Stomach (tissue), 9 donors: Measurements from ENCODE around the gene XCL1. TPM values are rescaled to one million over a fixed set of nuclear protein-coding genes. Genes with fewer than 3 reads are reported as not detected.

Experiments
- DNase-seq, 2 donors: peaks; one replicate each; pipeline versions ENCODE4 v3.0.0 to v3.0.0-alpha.2; 2013 to 2019
- H3K27ac ChIP-seq, 5 donors: fragments of 200-600 bp in 4 of 5; sonication (generic) in 4 of 5; one replicate each; pipeline ENCODE4 v1.5.1; 2013 to 2019; ENCODE audit warnings: mild to moderate bottlenecking in 1 of 5, moderate library complexity in 1 of 5
- H3K27me3 ChIP-seq, 3 donors: fragments of 200-600 bp; sonication (generic); one replicate each; pipeline ENCODE4 v1.5.1; 2017 to 2019; ENCODE audit warnings: mixed run types in 1 of 3
- H3K36me3 ChIP-seq, 4 donors: fragments of 200-600 bp; sonication (generic); 1 replicate in 3 of 4; 2 replicates in 1 of 4; pipeline ENCODE4 v1.5.1; 2016 to 2019
- H3K4me1 ChIP-seq, 4 donors: fragments of 200-600 bp; sonication (generic); one replicate each; pipeline ENCODE4 v1.5.1; 2016 to 2019
- H3K4me3 ChIP-seq, 4 donors: fragments of 200-600 bp; sonication (generic) in 3 of 4; one replicate each; pipeline ENCODE4 v1.5.1; 2016 to 2019; ENCODE audit warnings: mild to moderate bottlenecking in 1 of 4
- H3K9me3 ChIP-seq, 4 donors: fragments of 200-600 bp; sonication (generic); one replicate each; pipeline ENCODE4 v1.5.1; 2016 to 2019
- CTCF ChIP-seq, 7 experiments: fragments of 450-650 bp in 4 of 7; fragments of 200-600 bp in 3 of 7; sonication (generic) in 3 of 7; IDR thresholded peaks; one replicate each; pipeline ENCODE4 v1.5.1; 2016 to 2019; ENCODE audit warnings: antibody characterized with exemption in 7 of 7, control low read depth in 2 of 7, mild to moderate bottlenecking in 1 of 7
- EP300 ChIP-seq: sonication (generic); formaldehyde crosslinking; IDR thresholded peaks from one replicate; pipeline ENCODE4 v1.6.1; 2017; ENCODE audit warnings: antibody characterized with exemption
- POLR2A ChIP-seq, 4 donors: fragments of 450-650 bp; IDR thresholded peaks; one replicate each; pipeline ENCODE4 v1.6.1; 2016; ENCODE audit warnings: antibody characterized with exemption in 4 of 4, control low read depth in 2 of 4, mild to moderate bottlenecking in 1 of 4, moderate library complexity in 1 of 4
- POLR2AphosphoS5 ChIP-seq, 3 donors: sonication (generic); formaldehyde crosslinking; IDR thresholded peaks; one replicate each; pipeline ENCODE4 v1.6.1; 2016; ENCODE audit warnings: antibody characterized with exemption in 3 of 3
- WGBS, 5 donors: extraction: QIAGEN DNeasy Blood & Tissue Kit in 3 of 5; methylation state at CpG; one replicate each; pipeline versions ENCODE4 v1.1.5 to v1.1.7; 2013 to 2018; 5-methylcytosine and 5-hydroxymethylcytosine counted together
- intact Hi-C: fragments of 100-400 bp; cut with DNase I; formaldehyde crosslinking; loops from one replicate; pipeline ENCODE4 v1.15.1; 2023; ENCODE audit warnings: low total_unique reads
- polyA plus RNA-seq, 3 donors: library from polyadenylated mRNA; stranded (reverse); fragments of 200-250 nt; gene quantifications; one replicate each; pipeline ENCODE4 v1.2.3, GENCODE V29; 2013
- total RNA-seq, 5 donors: library from RNA; depleted of rRNA; stranded (reverse); fragments of >200 nt; gene quantifications; one replicate each; pipeline versions ENCODE4 v1.1.0 to v1.2.3, GENCODE V29; 2014 to 2016
- donor health status: healthy with polysubstance abuse.
- donor health status: Bipolar disorder and iron deficiency.
- donor health status: healthy.

XCL1 gene
- total and polyA plus RNA-seq, 8 donors = 0.23 TPM; not detected in 7

GRCh38 chr1:168614235-168614634 is 37.8 kb downstream of the XCL1 start:
- no peaks in the 10 kb centered on the region for H3K9me3 ChIP-seq
- intact Hi-C loops = no loop called here
- H3K27me3 ChIP-seq = no peaks in the 10 kb centered on the region
- no peak overlapping the region for H3K4me3 ChIP-seq
- 75 to 85% (median 80%) methylated on average over 8 of the region's 8 CpGs for WGBS, 5 donors
- TF ChIP-seq POLR2A (IDR thresholded peaks at IDR 0.05) = no peak
- no peak overlapping the region for H3K27ac ChIP-seq
- H3K36me3 ChIP-seq = no peaks in the 10 kb centered on the region
- H3K4me1 ChIP-seq = peaks cover 5 to 28% (median 14%) of the 10 kb centered on the region in 4 donors
- peak in 1 of 2 donors; percentile 24 for DNase-seq

DNA sequence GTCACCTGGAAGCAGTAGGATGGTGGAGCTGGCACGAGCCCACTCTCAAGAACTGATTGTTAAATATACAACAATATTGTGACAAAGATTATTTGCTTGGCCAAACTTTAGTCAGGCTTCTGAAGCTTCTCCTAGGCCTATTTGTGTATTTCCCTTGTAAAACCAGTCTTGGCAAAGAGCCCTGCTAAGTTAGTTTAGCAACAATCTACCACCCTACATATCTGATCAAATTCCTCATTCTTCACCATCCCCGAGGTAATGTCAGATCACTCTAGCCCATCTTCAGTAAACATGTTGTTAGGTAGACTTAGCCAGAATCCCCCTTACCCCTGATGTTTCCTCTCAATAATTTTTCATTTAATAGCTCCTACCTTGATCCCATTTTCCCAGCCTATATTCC is 39.6 kb downstream of the XCL1 start:
- WGBS, 5 donors = 41 to 75% (median 54%) methylated on average over 2 of the region's 2 CpGs

GRCh38 chr1:168617974-168618750 is 41.8 kb downstream of the XCL1 start:
- H3K4me1 ChIP-seq = peaks cover 0 to 16% (median 11%) of the 10 kb centered on the region in 4 donors
- no peak for DNase-seq
- H3K27me3 ChIP-seq = no peaks in the 10 kb centered on the region
- no peaks in the 10 kb centered on the region for H3K36me3 ChIP-seq
- H3K9me3 ChIP-seq = no peaks in the 10 kb centered on the region
- no peak overlapping the region for H3K4me3 ChIP-seq
- H3K27ac ChIP-seq = no peak overlapping the region
- TF ChIP-seq POLR2A (IDR thresholded peaks at IDR 0.05) = no peak
- TF ChIP-seq CTCF (IDR thresholded peaks at IDR 0.05) = no peak
- no peak for TF ChIP-seq EP300
- TF ChIP-seq POLR2AphosphoS5 (IDR thresholded peaks at IDR 0.05) = no peak
- intact Hi-C loops = no loop called here
- WGBS, 5 donors = 73 to 93% (median 92%) methylated on average over 5 of the region's 5 CpGs

More for the DNA sequence above, 39.6 kb downstream of the XCL1 start:
- no peak for DNase-seq
- H3K4me1 ChIP-seq = peaks cover 0 to 19% (median 10%) of the 10 kb centered on the region in 4 donors
- no peaks in the 10 kb centered on the region for H3K36me3 ChIP-seq
- H3K4me3 ChIP-seq = no peak overlapping the region
- no peaks in the 10 kb centered on the region for H3K9me3 ChIP-seq
- intact Hi-C loops = no loop called here
- H3K27ac ChIP-seq = no peak overlapping the region
- H3K27me3 ChIP-seq = no peaks in the 10 kb centered on the region
- TF ChIP-seq POLR2AphosphoS5 (IDR thresholded peaks at IDR 0.05) (no peak), POLR2A (IDR thresholded peaks at IDR 0.05) (no peak), CTCF (IDR thresholded peaks at IDR 0.05) (no peak), EP300 (no peak)

- intact Hi-C loops = no loop called here
- TF ChIP-seq POLR2AphosphoS5 (IDR thresholded peaks at IDR 0.05) = no peak
- TF ChIP-seq POLR2A (IDR thresholded peaks at IDR 0.05) = no peak
- no peak for TF ChIP-seq EP300
- TF ChIP-seq CTCF (IDR thresholded peaks at IDR 0.05) = no peak
Observed at GRCh38 chr1:168618886-168619285, 42.5 kb downstream of the XCL1 start.

GRCh38 chr1:168621356-168621755 is 45.0 kb downstream of the XCL1 start:
- H3K27me3 ChIP-seq = no peaks in the 10 kb centered on the region
- H3K27ac ChIP-seq = no peak overlapping the region
- peaks cover 0 to 6% (median 0%) of the 10 kb centered on the region in 4 donors for H3K4me1 ChIP-seq
- H3K36me3 ChIP-seq = no peaks in the 10 kb centered on the region
- peak in 1 of 2 donors; percentile 14 for DNase-seq
- no peaks in the 10 kb centered on the region for H3K9me3 ChIP-seq
- TF ChIP-seq CTCF (IDR thresholded peaks at IDR 0.05) (no peak), POLR2AphosphoS5 (IDR thresholded peaks at IDR 0.05) (no peak), POLR2A (IDR thresholded peaks at IDR 0.05) (no peak), EP300 (no peak)
- WGBS, 5 donors = 55 to 82% (median 68%) methylated on average over 1 of the region's 1 CpG
- intact Hi-C loops = no loop called here
- H3K4me3 ChIP-seq = no peak overlapping the region

More at GRCh38 chr1:168618886-168619285, 42.5 kb downstream of the XCL1 start:
- WGBS, 5 donors = 54 to 74% (median 56%) methylated on average over 2 of the region's 2 CpGs
- Histone ChIP-seq H3K27me3 (no peaks in the 10 kb centered on the region), H3K27ac (no peak overlapping the region), H3K4me1 (peaks cover 0 to 9% (median 6%) of the 10 kb centered on the region in 4 donors), H3K36me3 (no peaks in the 10 kb centered on the region), H3K9me3 (no peaks in the 10 kb centered on the region), H3K4me3 (no peak overlapping the region)
- DNase-seq = no peak
